ENCODE measurements around the gene CUL7. TPM values are rescaled to one million over a fixed set of nuclear protein-coding genes. Genes with fewer than 3 reads are reported as not detected.
A peak's percentile ranks its signal among the peaks of the same experiment; 100 is the strongest.

Gene CUL7
- total RNA-seq = 10 to 100 TPM in 2 of 4 donors, 1 to 10 TPM in 2; 6.4 to 65.1 (median 18.9) TPM

DNA sequence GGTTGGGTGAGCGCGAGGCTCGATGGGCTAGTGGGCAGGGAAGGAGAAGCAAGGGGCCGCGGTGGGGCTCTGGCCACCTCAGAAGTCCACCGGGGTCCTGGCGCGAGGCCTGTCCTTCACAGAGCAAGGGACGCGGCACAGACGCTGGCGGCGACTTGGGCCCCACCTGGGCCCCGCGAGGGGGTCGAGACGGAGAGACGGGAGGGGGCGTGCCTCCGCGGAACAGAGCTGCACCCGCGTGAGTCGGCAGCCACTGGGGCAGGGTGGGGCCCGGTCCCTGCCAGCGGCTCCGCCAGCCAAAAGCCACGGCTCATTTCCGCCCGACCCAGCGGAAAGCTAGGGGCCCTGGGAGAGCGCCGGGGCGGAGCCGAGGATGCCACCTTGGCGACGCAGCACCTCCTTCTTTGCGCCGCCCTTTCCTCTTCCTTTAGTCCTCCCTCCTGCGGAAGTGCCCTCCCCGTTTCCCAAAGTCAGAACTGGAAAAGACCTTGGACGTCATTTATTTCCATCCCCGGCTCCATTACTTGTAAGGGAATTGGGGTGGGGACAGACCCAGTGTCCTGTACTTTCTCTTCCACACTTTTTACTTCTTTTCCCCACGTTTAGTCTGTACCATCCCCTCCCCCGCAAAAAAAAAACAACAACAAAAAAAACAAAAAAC lies at the start of gene CUL7:
Gene CUL7 (minus strand): TSS at position 307 of the 661 bp plus-strand sequence. CDS start 1,063 bp downstream, outside the sequence.
- intact Hi-C loops (cut with DNase I; ENCODE audit: low total_unique reads) = no loop called here
- no peaks in the 10 kb centered on the region for H3K36me3 ChIP-seq
- no peaks in the 10 kb centered on the region for H3K9me3 ChIP-seq

DNA sequence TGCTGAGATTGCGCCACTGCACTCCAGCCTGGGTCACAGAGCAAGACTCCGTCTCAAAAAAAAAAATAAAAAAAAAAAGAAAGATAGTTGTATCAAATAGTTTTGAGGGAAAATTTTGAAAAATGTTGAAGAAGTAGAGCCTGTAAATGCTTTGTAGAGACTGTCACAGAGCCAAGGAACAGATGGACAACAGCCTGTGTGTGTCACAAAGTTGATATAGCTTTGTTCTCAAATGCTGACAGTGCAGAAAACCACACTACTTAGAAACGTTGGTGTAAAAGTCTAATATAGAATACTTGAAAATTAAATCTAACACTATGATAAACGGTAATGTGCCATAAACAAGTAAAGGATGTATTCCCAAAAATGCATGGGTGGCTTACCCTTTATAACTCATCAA lies 47.8 kb upstream of the CUL7 start:
- no peak overlapping the region for H3K4me3 ChIP-seq
- no peak for TF ChIP-seq POLR2A (IDR thresholded peaks at IDR 0.05)
- TF ChIP-seq, protein P1, sequence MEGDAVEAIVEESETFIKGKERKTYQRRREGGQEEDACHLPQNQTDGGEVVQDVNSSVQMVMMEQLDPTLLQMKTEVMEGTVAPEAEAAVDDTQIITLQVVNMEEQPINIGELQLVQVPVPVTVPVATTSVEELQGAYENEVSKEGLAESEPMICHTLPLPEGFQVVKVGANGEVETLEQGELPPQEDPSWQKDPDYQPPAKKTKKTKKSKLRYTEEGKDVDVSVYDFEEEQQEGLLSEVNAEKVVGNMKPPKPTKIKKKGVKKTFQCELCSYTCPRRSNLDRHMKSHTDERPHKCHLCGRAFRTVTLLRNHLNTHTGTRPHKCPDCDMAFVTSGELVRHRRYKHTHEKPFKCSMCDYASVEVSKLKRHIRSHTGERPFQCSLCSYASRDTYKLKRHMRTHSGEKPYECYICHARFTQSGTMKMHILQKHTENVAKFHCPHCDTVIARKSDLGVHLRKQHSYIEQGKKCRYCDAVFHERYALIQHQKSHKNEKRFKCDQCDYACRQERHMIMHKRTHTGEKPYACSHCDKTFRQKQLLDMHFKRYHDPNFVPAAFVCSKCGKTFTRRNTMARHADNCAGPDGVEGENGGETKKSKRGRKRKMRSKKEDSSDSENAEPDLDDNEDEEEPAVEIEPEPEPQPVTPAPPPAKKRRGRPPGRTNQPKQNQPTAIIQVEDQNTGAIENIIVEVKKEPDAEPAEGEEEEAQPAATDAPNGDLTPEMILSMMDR (IDR thresholded peaks at IDR 0.05) = no peak
- DNase-seq = no peak
- H3K9me3 ChIP-seq = no peaks in the 10 kb centered on the region
- peaks cover 0 to 9% of the 10 kb centered on the region in 2 donors for H3K4me1 ChIP-seq
- no peaks in the 10 kb centered on the region for H3K36me3 ChIP-seq
- H3K27me3 ChIP-seq = no peaks in the 10 kb centered on the region
- intact Hi-C loops (cut with DNase I; ENCODE audit: low total_unique reads) = no loop called here
- H3K27ac ChIP-seq = no peak overlapping the region

More for the DNA sequence above, at the start of gene CUL7:
- peaks cover 0 to 13% of the 10 kb centered on the region in 2 donors for H3K4me1 ChIP-seq
- peak within 1 kb of the TSS; percentile 72 to 79 for H3K4me3 ChIP-seq
- peak within 1 kb of the TSS; percentile 92 to 97 for H3K27ac ChIP-seq
- DNase-seq = peak; percentile 93
- peak; percentile 57 to 82 for TF ChIP-seq POLR2A (IDR thresholded peaks at IDR 0.05)
- TF ChIP-seq, protein P1 (IDR thresholded peaks at IDR 0.05) = peak in 2 of 4 experiments; percentile 28 to 32
- no peaks in the 10 kb centered on the region for H3K27me3 ChIP-seq

DNA sequence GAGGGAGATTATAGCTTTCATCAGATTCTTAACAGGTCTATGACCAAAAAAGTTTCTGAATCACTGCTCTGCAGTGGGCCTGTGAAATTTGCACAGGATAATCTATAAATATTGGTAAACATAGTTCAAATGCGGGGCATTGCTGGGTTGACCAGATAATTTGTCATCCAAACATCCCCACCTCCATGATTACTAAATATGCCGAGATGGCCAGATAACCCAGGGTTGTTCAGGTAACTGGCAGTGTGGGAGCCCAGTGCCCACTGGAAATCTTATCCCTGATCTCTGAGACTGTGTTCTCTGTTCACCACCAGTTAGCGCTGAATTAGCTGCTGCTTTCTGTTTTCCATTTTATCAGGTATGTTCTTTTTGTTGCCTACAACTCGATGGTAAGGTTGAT lies 43.9 kb upstream of the CUL7 start:
- Histone ChIP-seq H3K27me3 (no peaks in the 10 kb centered on the region), H3K9me3 (no peaks in the 10 kb centered on the region), H3K27ac (peak overlapping the region; percentile 73 to 77), H3K4me1 (peaks cover 0 to 17% of the 10 kb centered on the region in 2 donors), H3K36me3 (no peaks in the 10 kb centered on the region), H3K4me3 (no peak overlapping the region)
- no peak for DNase-seq
- no peak for TF ChIP-seq POLR2A (IDR thresholded peaks at IDR 0.05)
- TF ChIP-seq, protein P1 (IDR thresholded peaks at IDR 0.05) = no peak
- intact Hi-C loops (cut with DNase I; ENCODE audit: low total_unique reads) = no loop called here

DNA sequence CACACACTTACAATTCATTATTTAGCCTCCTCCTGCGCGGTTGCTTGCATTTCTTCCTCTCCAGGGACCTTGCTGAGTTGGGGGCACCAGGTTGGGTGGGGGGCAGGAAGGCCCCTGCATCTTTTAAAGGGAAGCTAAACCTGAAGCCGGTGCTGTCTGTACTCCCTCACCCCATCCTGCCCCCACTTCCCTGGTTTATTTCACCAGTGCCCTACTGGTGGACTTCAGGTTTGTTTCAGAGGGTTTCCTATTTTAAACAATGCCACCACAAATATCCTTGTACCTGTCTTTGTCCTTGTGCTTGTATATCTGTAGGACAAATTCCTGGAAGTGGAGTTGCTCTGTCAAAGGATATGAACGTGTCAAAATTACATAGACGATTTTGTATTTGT lies 43.4 kb upstream of the CUL7 start:
- no peaks in the 10 kb centered on the region for H3K36me3 ChIP-seq
- no peak for TF ChIP-seq POLR2A (IDR thresholded peaks at IDR 0.05)
- TF ChIP-seq, protein P1 (IDR thresholded peaks at IDR 0.05) = no peak
- peaks cover 0 to 17% of the 10 kb centered on the region in 2 donors for H3K4me1 ChIP-seq
- no peak overlapping the region for H3K4me3 ChIP-seq
- no peak for DNase-seq
- no peaks in the 10 kb centered on the region for H3K27me3 ChIP-seq
- intact Hi-C loops (cut with DNase I; ENCODE audit: low total_unique reads) = no loop called here
- H3K9me3 ChIP-seq = no peaks in the 10 kb centered on the region
- peak overlapping the region; percentile 73 to 77 for H3K27ac ChIP-seq

DNA sequence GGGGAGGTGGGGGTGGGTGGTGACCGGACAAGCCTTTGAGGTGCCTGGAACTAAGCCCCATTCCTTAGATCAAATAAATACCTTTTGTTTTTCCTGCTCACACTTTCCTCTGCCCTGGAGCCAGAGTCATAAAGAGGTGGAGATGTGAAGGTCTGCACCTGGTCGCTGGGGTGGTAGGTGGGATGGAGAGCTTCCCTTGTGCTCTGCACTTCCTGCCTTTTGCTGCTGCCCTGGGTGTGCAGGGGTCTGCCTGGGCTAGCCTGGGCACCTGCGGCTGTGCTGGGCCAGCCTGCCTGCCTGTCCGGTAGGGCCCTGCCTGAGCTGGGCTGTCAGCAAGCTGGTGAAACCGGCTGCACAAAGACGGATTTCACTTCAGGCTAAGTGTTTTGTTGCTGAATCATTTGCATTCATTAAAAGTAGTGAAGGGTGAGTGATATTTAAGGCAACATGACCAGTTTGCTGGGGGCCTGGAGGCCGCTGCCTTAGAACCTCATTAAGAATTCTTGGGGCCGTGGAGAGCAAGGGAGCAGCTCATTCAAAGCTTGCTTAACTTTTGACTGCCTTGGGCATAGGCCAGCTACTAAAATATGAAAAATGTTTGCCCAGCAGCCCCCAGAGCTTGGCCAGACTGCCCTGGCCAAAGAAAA lies 42.9 kb upstream of the CUL7 start:
- Histone ChIP-seq H3K4me1 (peaks cover 0 to 17% of the 10 kb centered on the region in 2 donors), H3K36me3 (no peaks in the 10 kb centered on the region), H3K9me3 (no peaks in the 10 kb centered on the region), H3K27ac (peak overlapping the region; percentile 73 to 77), H3K4me3 (no peak overlapping the region), H3K27me3 (no peaks in the 10 kb centered on the region)
- TF ChIP-seq, protein P1 (IDR thresholded peaks at IDR 0.05) = no peak
- TF ChIP-seq POLR2A (IDR thresholded peaks at IDR 0.05) = peak in 1 of 2 donors; percentile 12
- DNase-seq = peak; percentile 55 to 70
- intact Hi-C loops (cut with DNase I; ENCODE audit: low total_unique reads) = no loop called here
